Right lobe of liver (tissue), 4 donors: ENCODE measurements around the gene PDE4A.

Experiments used
- CTCF ChIP-seq, 4 donors: fragments of 200-600 bp in 3 of 4; fragments of 450-650 bp in 1 of 4; IDR thresholded peaks; one replicate each; pipeline versions ENCODE4 v1.5.1 to v1.8.0; 2016 to 2022; ENCODE audit warnings: antibody characterized with exemption in 4 of 4, mild to moderate bottlenecking in 2 of 4
- POLR2A ChIP-seq: fragments of 450-650 bp; IDR thresholded peaks from one replicate; pipeline ENCODE4 v1.6.1; 2017; ENCODE audit warnings: antibody characterized with exemption, mild to moderate bottlenecking
- donor health status: DM: no; HTN: no; CAD: no.
- donor health status: DM: no; HTN: no; CAD: no.
- donor health status: DM: no; HTN: yes; CAD: no.

- no peak for TF ChIP-seq CTCF (IDR thresholded peaks at IDR 0.05)
- no peak for TF ChIP-seq POLR2A
Measured at GRCh38 chr19:10431254-10431942, 11.1 kb downstream of the PDE4A start.
